Panc1 (cell line): ENCODE data around the gene FRMD4A.

ENCODE experiments used
- CTCF ChIP-seq: fragments of 450-650 bp; IDR thresholded peaks from 2 replicates; pipeline ENCODE4 v1.5.1; 2017; ENCODE audit warnings: mild to moderate bottlenecking
- POLR2AphosphoS5 ChIP-seq: IDR thresholded peaks from 2 replicates; pipeline ENCODE4 v1.6.1; 2012; ENCODE audit warnings: mild to moderate bottlenecking, low read depth, low read length, moderate library complexity

- TF ChIP-seq POLR2AphosphoS5: no peak
- TF ChIP-seq CTCF: no peak
Measured at GRCh38 chr10:13801156-13801906, 529.4 kb downstream of the FRMD4A start.
